Left ventricle myocardium inferior (tissue), 1 donor: ENCODE measurements around the gene DCTN1. TPM values are rescaled to one million over a fixed set of nuclear protein-coding genes. Genes with fewer than 3 reads are reported as not detected.

Experiments used
- total RNA-seq: library from RNA; stranded (reverse); fragmentation: NEBNext Ultra II Directional; extraction: Animal tissue kit (Norgen Biotek cat#: 25700); gene quantifications from one replicate; pipeline ENCODE4 v1.2.1, GENCODE V29; 2021
- donor health status: DM: no; HTN: yes; CAD: no; lungs with severe emphysema.

The DCTN1 gene
- total RNA-seq, 1 donor from 2014 or later: 201 TPM

Other genes with a start within 250 kb of the DCTN1 start
- gene BOLA3, start 232.4 kb downstream of the DCTN1 start, total RNA-seq: 81.2 TPM
- 54.9 TPM for gene MOB1A, start 201.4 kb downstream of the DCTN1 start, total RNA-seq
- gene MTHFD2, start 181.7 kb downstream of the DCTN1 start, total RNA-seq: 17.8 TPM
- 2.3 TPM for gene SLC4A5, start 36.9 kb downstream of the DCTN1 start, total RNA-seq
- 0.82 TPM for gene C2orf81, start 41.3 kb upstream of the DCTN1 start, total RNA-seq
- 2.9 TPM for gene WDR54, start 41.4 kb upstream of the DCTN1 start, total RNA-seq
- 14.0 TPM for gene RTKN, start 61.6 kb upstream of the DCTN1 start, total RNA-seq
- gene INO80B, start 74.8 kb upstream of the DCTN1 start, total RNA-seq: 19.3 TPM
- gene WBP1, start 78.1 kb upstream of the DCTN1 start, total RNA-seq: 46.1 TPM
- 19.5 TPM for gene MOGS, start 85.1 kb upstream of the DCTN1 start, total RNA-seq
- gene MRPL53, start 92.4 kb upstream of the DCTN1 start, total RNA-seq: 176 TPM
- gene CCDC142, start 102.7 kb upstream of the DCTN1 start, total RNA-seq: 5.6 TPM
- 9.5 TPM for gene TTC31, start 102.8 kb upstream of the DCTN1 start, total RNA-seq
- 0.25 TPM for gene LBX2, start 119.3 kb upstream of the DCTN1 start, total RNA-seq
- gene PCGF1, start 127.4 kb upstream of the DCTN1 start, total RNA-seq: 20.2 TPM
- not detected for gene TLX2, start 134.1 kb upstream of the DCTN1 start, total RNA-seq
- gene DQX1, start 145.9 kb upstream of the DCTN1 start, total RNA-seq: 0.11 TPM
- 46.9 TPM for gene AUP1, start 149.4 kb upstream of the DCTN1 start, total RNA-seq
- gene HTRA2, start 149.6 kb upstream of the DCTN1 start, total RNA-seq: 26.6 TPM
- gene LOXL3, start 173.6 kb upstream of the DCTN1 start, total RNA-seq: 4.7 TPM
- gene DOK1, start 174.4 kb upstream of the DCTN1 start, total RNA-seq: 4.1 TPM